Measurements from ENCODE around the gene SSNA1.

- TF ChIP-seq, protein P1, sequence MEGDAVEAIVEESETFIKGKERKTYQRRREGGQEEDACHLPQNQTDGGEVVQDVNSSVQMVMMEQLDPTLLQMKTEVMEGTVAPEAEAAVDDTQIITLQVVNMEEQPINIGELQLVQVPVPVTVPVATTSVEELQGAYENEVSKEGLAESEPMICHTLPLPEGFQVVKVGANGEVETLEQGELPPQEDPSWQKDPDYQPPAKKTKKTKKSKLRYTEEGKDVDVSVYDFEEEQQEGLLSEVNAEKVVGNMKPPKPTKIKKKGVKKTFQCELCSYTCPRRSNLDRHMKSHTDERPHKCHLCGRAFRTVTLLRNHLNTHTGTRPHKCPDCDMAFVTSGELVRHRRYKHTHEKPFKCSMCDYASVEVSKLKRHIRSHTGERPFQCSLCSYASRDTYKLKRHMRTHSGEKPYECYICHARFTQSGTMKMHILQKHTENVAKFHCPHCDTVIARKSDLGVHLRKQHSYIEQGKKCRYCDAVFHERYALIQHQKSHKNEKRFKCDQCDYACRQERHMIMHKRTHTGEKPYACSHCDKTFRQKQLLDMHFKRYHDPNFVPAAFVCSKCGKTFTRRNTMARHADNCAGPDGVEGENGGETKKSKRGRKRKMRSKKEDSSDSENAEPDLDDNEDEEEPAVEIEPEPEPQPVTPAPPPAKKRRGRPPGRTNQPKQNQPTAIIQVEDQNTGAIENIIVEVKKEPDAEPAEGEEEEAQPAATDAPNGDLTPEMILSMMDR (IDR thresholded peaks at IDR 0.05), result no peak
- TF ChIP-seq EZH2 (IDR thresholded peaks at IDR 0.05; ENCODE audit: borderline replicate concordance, insufficient read depth, low read depth, low read length, poor library complexity, severe bottlenecking), result no peak
These were observed 1.1 kb upstream of the SSNA1 start for GRCh38 chr9:137187386-137187785.
